H9 (cell line): ENCODE results near the gene ATG101. TPM values are rescaled to one million over a fixed set of nuclear protein-coding genes. Genes with fewer than 3 reads are reported as not detected.

ENCODE experiments used
- DNase-seq: peaks from one replicate; pipeline ENCODE4 v3.0.0-alpha.2; 2017
- H2AFZ ChIP-seq: one replicate; pipeline ENCODE4 v1.6.1; 2013; ENCODE audit warnings: mild to moderate bottlenecking, low read length, control low read depth, moderate library complexity
- H2AK5ac ChIP-seq: 2 replicates; pipeline ENCODE4 v1.6.1; 2013; ENCODE audit warnings: low read length, control low read depth, mixed read lengths; ENCODE audit not compliant: insufficient read length
- H2BK120ac ChIP-seq: one replicate; pipeline ENCODE4 v1.6.1; 2013; ENCODE audit warnings: low read depth, mild to moderate bottlenecking, low read length, control low read depth, inconsistent platforms; ENCODE audit not compliant: poor library complexity, severe bottlenecking
- H2BK12ac ChIP-seq: 2 replicates; pipeline ENCODE4 v1.6.1; 2013; ENCODE audit warnings: low read length, control low read depth, mixed read lengths, low read depth; ENCODE audit not compliant: insufficient read length
- H2BK15ac ChIP-seq: 2 replicates; pipeline ENCODE4 v1.6.1; 2013; ENCODE audit warnings: low read depth, low read length, control low read depth
- H2BK20ac ChIP-seq: one replicate; pipeline ENCODE4 v1.6.1; 2013; ENCODE audit warnings: low read depth, mild to moderate bottlenecking, low read length, control low read depth, inconsistent platforms; ENCODE audit not compliant: poor library complexity, severe bottlenecking
- H2BK5ac ChIP-seq: 2 replicates; pipeline ENCODE4 v1.6.1; 2013; ENCODE audit warnings: low read length, control low read depth, mixed read lengths; ENCODE audit not compliant: insufficient read length
- H3K14ac ChIP-seq: 2 replicates; pipeline ENCODE4 v1.6.1; 2013; ENCODE audit warnings: low read length, control low read depth; ENCODE audit not compliant: insufficient read depth
- H3K18ac ChIP-seq: 2 replicates; pipeline ENCODE4 v1.6.1; 2013; ENCODE audit warnings: low read depth, mild to moderate bottlenecking, mixed read lengths, low read length, control low read depth; ENCODE audit not compliant: insufficient read length
- H3K23ac ChIP-seq: 2 replicates; pipeline ENCODE4 v1.6.1; 2013; ENCODE audit warnings: low read length, control low read depth, mixed read lengths, low read depth; ENCODE audit not compliant: insufficient read length
- H3K23me2 ChIP-seq: 2 replicates; pipeline ENCODE4 v1.6.1; 2013; ENCODE audit warnings: low read depth, mild to moderate bottlenecking, mixed read lengths, low read length, control low read depth; ENCODE audit not compliant: insufficient read length, poor library complexity, severe bottlenecking
- H3K27ac ChIP-seq: 2 replicates; pipeline ENCODE4 v1.5.1; 2013; ENCODE audit warnings: low read length, control low read depth, mixed read lengths, low read depth; ENCODE audit not compliant: insufficient read length
- H3K27me3 ChIP-seq: 2 replicates; pipeline ENCODE4 v1.6.1; 2013; ENCODE audit warnings: low read length, control low read depth, inconsistent platforms; ENCODE audit not compliant: insufficient read depth
- H3K4ac ChIP-seq: 2 replicates; pipeline ENCODE4 v1.6.1; 2013; ENCODE audit warnings: low read depth, mild to moderate bottlenecking, control low read depth, inconsistent platforms, low read length, moderate library complexity
- H3K4me1 ChIP-seq: 2 replicates; pipeline ENCODE4 v1.6.1; 2013; ENCODE audit warnings: low read length, control low read depth, inconsistent platforms; ENCODE audit not compliant: insufficient read depth
- H3K4me2 ChIP-seq: 2 replicates; pipeline ENCODE4 v1.6.1; 2013; ENCODE audit warnings: low read length, control low read depth, mixed read lengths; ENCODE audit not compliant: insufficient read length, insufficient read depth
- H3K56ac ChIP-seq: 2 replicates; pipeline ENCODE4 v1.6.1; 2013; ENCODE audit warnings: low read depth, mild to moderate bottlenecking, mixed read lengths, low read length, control low read depth; ENCODE audit not compliant: insufficient read length
- H3K79me1 ChIP-seq: 2 replicates; pipeline ENCODE4 v1.6.1; 2013; ENCODE audit warnings: low read depth, mild to moderate bottlenecking, moderate library complexity, low read length, control low read depth, inconsistent platforms; ENCODE audit not compliant: insufficient read depth, poor library complexity, severe bottlenecking
- H3K79me2 ChIP-seq: 2 replicates; pipeline ENCODE4 v1.6.1; 2013; ENCODE audit warnings: low read length, control low read depth, inconsistent platforms; ENCODE audit not compliant: insufficient read depth
- H3K9ac ChIP-seq: 2 replicates; pipeline ENCODE4 v1.6.1; 2013; ENCODE audit warnings: low read length, control low read depth, mixed read lengths; ENCODE audit not compliant: insufficient read length; ENCODE audit errors: extremely low read depth
- H3K9me3 ChIP-seq: one replicate; pipeline ENCODE4 v1.6.1; 2013; ENCODE audit warnings: low read depth, low read length, inconsistent platforms; ENCODE audit not compliant: control insufficient read depth
- H3T11ph ChIP-seq: one replicate; pipeline ENCODE4 v1.6.1; 2013; ENCODE audit warnings: mild to moderate bottlenecking, low read length, control low read depth, inconsistent platforms
- H4K20me1 ChIP-seq: one replicate; pipeline ENCODE4 v1.6.1; 2013; ENCODE audit not compliant: control insufficient read depth, insufficient read length, insufficient read depth
- H4K5ac ChIP-seq: 2 replicates; pipeline ENCODE4 v1.6.1; 2013; ENCODE audit warnings: low read depth, mild to moderate bottlenecking, mixed read lengths, low read length, control low read depth; ENCODE audit not compliant: insufficient read length
- H4K8ac ChIP-seq: replicated peaks from 2 replicates; pipeline ENCODE4 v1.6.1; 2013; ENCODE audit warnings: low read length, control low read depth, mixed read lengths, low read depth; ENCODE audit not compliant: insufficient read length
- H4K91ac ChIP-seq: 2 replicates; pipeline ENCODE4 v1.6.1; 2013; ENCODE audit warnings: low read depth, mild to moderate bottlenecking, moderate library complexity, mixed read lengths, low read length, control low read depth; ENCODE audit not compliant: insufficient read length
- H3K27ac Mint-ChIP-seq, 3 experiments: 2 replicates in 2 of 3; 3 replicates in 1 of 3; pipeline ENCODE4 v1.8.0; 2020 to 2021; ENCODE audit warnings: mixed read lengths in 3 of 3, mild to moderate bottlenecking in 1 of 3, moderate library complexity in 1 of 3
- H3K27me3 Mint-ChIP-seq: 2 replicates; pipeline ENCODE4 v1.8.0; 2021; ENCODE audit warnings: low read depth, mild to moderate bottlenecking, moderate library complexity, mixed read lengths
- H3K36me3 Mint-ChIP-seq, 3 experiments: 2 replicates in 2 of 3; 3 replicates in 1 of 3; pipeline ENCODE4 v1.8.0; 2020 to 2021; ENCODE audit warnings: low read depth in 3 of 3, mixed read lengths in 3 of 3; ENCODE audit not compliant: insufficient read depth in 1 of 3
- H3K4me1 Mint-ChIP-seq, 2 experiments: 2 replicates each; pipeline ENCODE4 v1.8.0; 2020; ENCODE audit warnings: mixed read lengths in 2 of 2
- H3K4me3 Mint-ChIP-seq, 2 experiments: 2 replicates in 1 of 2; 3 replicates in 1 of 2; pipeline ENCODE4 v1.8.0; 2020 to 2021; ENCODE audit warnings: mild to moderate bottlenecking in 2 of 2, mixed read lengths in 2 of 2, moderate library complexity in 1 of 2
- H3K9me3 Mint-ChIP-seq, 2 experiments: 2 replicates in 1 of 2; 3 replicates in 1 of 2; pipeline ENCODE4 v1.8.0; 2020; ENCODE audit warnings: mild to moderate bottlenecking in 2 of 2, mixed read lengths in 2 of 2, moderate library complexity in 1 of 2
- WGBS: extraction: QIAGEN DNeasy Blood & Tissue Kit; methylation state at CpG from one replicate; pipeline ENCODE4 v1.1.7; 2013; ENCODE audit warnings: missing lambda C conversion rate, low lambda C conversion rate, mixed read lengths; ENCODE audit not compliant: insufficient read length; ENCODE audit errors: extremely low coverage; 5-methylcytosine and 5-hydroxymethylcytosine counted together
- total RNA-seq: library from RNA; stranded (reverse); gene quantifications from 2 replicates; pipeline ENCODE4 v1.2.1, GENCODE V29; 2021
- TF ChIP-seq, protein P1 (sequence below): fragments of 200-600 bp; sonication (generic); conservative IDR thresholded peaks from 3 replicates; pipeline ENCODE4 v1.8.0; 2021; ENCODE audit warnings: antibody characterized with exemption, mild to moderate bottlenecking

Gene ATG101
- total RNA-seq, 1 experiment from 2014 or later, result 58.3 TPM

DNA sequence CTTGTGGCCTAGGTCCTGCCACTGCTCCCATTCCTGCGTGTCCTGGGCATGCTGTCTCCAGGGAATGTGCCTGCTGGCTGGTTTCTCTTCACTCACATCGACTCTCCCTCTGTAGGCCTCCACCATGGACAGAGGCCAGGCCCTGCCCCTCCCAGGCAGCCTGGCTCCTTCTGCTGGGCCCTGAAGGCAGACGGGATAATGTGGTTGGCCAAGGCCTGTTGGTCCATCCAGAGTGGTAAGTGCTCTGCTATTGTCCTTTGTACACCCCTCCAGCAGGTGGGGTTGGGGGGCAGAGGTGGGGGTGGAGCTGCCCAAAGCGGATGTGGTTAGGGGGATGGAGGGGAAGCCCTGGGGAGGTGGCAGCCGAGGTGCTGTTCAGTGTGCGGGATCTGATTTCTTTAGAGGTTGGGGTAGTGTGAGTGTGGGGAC, 28.1 kb upstream of the ATG101 start:
- no peaks in the 10 kb centered on the region for H3K9me3 Mint-ChIP-seq
- Histone ChIP-seq H3K56ac (no peak overlapping the region), H3K9ac (no peak overlapping the region), H3K9me3 (no peaks in the 10 kb centered on the region), H2BK12ac (no peak overlapping the region), H4K20me1 (peaks cover 2% of the 10 kb centered on the region), H3K79me2 (peaks cover 2% of the 10 kb centered on the region; the same call in 1 of the 2 replicates), H3K18ac (no peak overlapping the region), H4K5ac (no peak overlapping the region), H3K4me2 (no peak overlapping the region), H4K8ac (no peak overlapping the region), H2BK20ac (no peak overlapping the region), H2AFZ (no peak overlapping the region), H3K4me1 (no peaks in the 10 kb centered on the region), H3K79me1 (no peaks in the 10 kb centered on the region), H3K14ac (no peak overlapping the region), H2BK5ac (no peak overlapping the region), H3K4ac (no peak overlapping the region), H4K91ac (no peak overlapping the region), H3T11ph (no peak overlapping the region), H3K27ac (no peak overlapping the region), H3K23ac (no peak overlapping the region), H2BK15ac (no peak overlapping the region; the same call in 1 of the 2 replicates), H2AK5ac (no peak overlapping the region), H3K27me3 (no peaks in the 10 kb centered on the region), H2BK120ac (no peak overlapping the region), H3K23me2 (peaks cover 6% of the 10 kb centered on the region)
- peak; percentile 78 for DNase-seq
- peaks cover 1% of the 10 kb centered on the region for H3K27me3 Mint-ChIP-seq
- H3K4me1 Mint-ChIP-seq, result peaks cover 10 to 21% of the 10 kb centered on the region in 2 experiments
- TF ChIP-seq, protein P1, sequence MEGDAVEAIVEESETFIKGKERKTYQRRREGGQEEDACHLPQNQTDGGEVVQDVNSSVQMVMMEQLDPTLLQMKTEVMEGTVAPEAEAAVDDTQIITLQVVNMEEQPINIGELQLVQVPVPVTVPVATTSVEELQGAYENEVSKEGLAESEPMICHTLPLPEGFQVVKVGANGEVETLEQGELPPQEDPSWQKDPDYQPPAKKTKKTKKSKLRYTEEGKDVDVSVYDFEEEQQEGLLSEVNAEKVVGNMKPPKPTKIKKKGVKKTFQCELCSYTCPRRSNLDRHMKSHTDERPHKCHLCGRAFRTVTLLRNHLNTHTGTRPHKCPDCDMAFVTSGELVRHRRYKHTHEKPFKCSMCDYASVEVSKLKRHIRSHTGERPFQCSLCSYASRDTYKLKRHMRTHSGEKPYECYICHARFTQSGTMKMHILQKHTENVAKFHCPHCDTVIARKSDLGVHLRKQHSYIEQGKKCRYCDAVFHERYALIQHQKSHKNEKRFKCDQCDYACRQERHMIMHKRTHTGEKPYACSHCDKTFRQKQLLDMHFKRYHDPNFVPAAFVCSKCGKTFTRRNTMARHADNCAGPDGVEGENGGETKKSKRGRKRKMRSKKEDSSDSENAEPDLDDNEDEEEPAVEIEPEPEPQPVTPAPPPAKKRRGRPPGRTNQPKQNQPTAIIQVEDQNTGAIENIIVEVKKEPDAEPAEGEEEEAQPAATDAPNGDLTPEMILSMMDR, result no peak
- WGBS, result no CpG with 5 or more reads among the region's 6 CpGs
- H3K4me3 Mint-ChIP-seq, result no peak overlapping the region
- peak overlapping the region in 2 of 3 experiments; percentile 60 to 81; a peak in 2 of 7 replicates for H3K27ac Mint-ChIP-seq
- peaks cover 7 to 17% (median 9%) of the 10 kb centered on the region in 3 experiments for H3K36me3 Mint-ChIP-seq
